Smooth muscle cell (in vitro differentiated cells): ENCODE results near the gene ARHGAP45. TPM values are rescaled to one million over a fixed set of nuclear protein-coding genes. Genes with fewer than 3 reads are reported as not detected.

Source experiments
- DNase-seq: peaks from one replicate; lab custom pipeline; 2025; ENCODE audit not compliant: unreplicated experiment; lab: John Stamatoyannopoulos, UW
- H2AFZ ChIP-seq: fragments of 200-600 bp; sonication (generic); 2 replicates; pipeline ENCODE4 v1.6.0; 2016; ENCODE audit warnings: antibody characterized with exemption, low read depth, mild to moderate bottlenecking
- H3F3A ChIP-seq: fragments of 200-600 bp; sonication (generic); 2 replicates; pipeline ENCODE4 v1.6.0; 2017; ENCODE audit warnings: antibody characterized with exemption, low read depth
- H3K27ac ChIP-seq: fragments of 200-600 bp; sonication (generic); 2 replicates; pipeline ENCODE4 v1.5.1; 2016; ENCODE audit warnings: low read depth, mild to moderate bottlenecking
- H3K27me3 ChIP-seq: fragments of 200-600 bp; sonication (generic); 2 replicates; pipeline ENCODE4 v1.6.1; 2016; ENCODE audit warnings: low read depth, mild to moderate bottlenecking
- H3K36me3 ChIP-seq: fragments of 200-600 bp; sonication (generic); 2 replicates; pipeline ENCODE4 v1.5.1; 2016; ENCODE audit warnings: low read depth
- H3K4me1 ChIP-seq: fragments of 200-600 bp; sonication (generic); 2 replicates; pipeline ENCODE4 v1.5.1; 2016; ENCODE audit warnings: low read depth
- H3K4me2 ChIP-seq: fragments of 200-600 bp; sonication (generic); 2 replicates; pipeline ENCODE4 v1.6.0; 2016; ENCODE audit warnings: mild to moderate bottlenecking
- H3K4me3 ChIP-seq: fragments of 200-600 bp; sonication (generic); 2 replicates; pipeline ENCODE4 v1.5.1; 2016; ENCODE audit warnings: mild to moderate bottlenecking
- H3K79me2 ChIP-seq: fragments of 200-600 bp; sonication (generic); 2 replicates; pipeline ENCODE4 v1.6.0; 2016; ENCODE audit warnings: low read depth, mild to moderate bottlenecking
- H3K9ac ChIP-seq: fragments of 200-600 bp; sonication (generic); 2 replicates; pipeline ENCODE4 v1.6.0; 2016; ENCODE audit warnings: low read depth
- H3K9me3 ChIP-seq: fragments of 200-600 bp; sonication (generic); replicated peaks from 2 replicates; pipeline ENCODE4 v1.5.1; 2016; ENCODE audit warnings: low read depth
- H4K20me1 ChIP-seq: fragments of 200-600 bp; sonication (generic); 2 replicates; pipeline ENCODE4 v1.6.0; 2016; ENCODE audit warnings: low read depth
- WGBS: methylation state at CpG from one replicate; pipeline ENCODE4 v1.1.7; 2016; ENCODE audit warnings: low lambda C conversion rate; 5-methylcytosine and 5-hydroxymethylcytosine counted together
- polyA plus RNA-seq: library from polyadenylated mRNA; unstranded; fragments of >200 nt; fragmentation: Nextera tagmentation; extraction: Ambion mirVana; gene quantifications from 2 replicates; pipeline ENCODE4 v1.2.1, GENCODE V29; 2016
- small RNA-seq: library from RNA; depleted of rRNA; stranded (forward); fragments of <200 nt; gene quantifications from one replicate; pipeline ENCODE3, GENCODE V24; 2014
- total RNA-seq: library from RNA; depleted of rRNA; stranded (reverse); fragments of >200 nt; gene quantifications from 2 replicates; pipeline ENCODE4 v1.2.3, GENCODE V29; 2014
- TF ChIP-seq, protein P1 (sequence below): fragments of 200-600 bp; sonication (generic); IDR thresholded peaks from 2 replicates; pipeline ENCODE4 v1.5.1; 2017; ENCODE audit warnings: borderline replicate concordance, mild to moderate bottlenecking, antibody characterized with exemption; ENCODE audit not compliant: insufficient read depth, poor library complexity, severe bottlenecking

Gene ARHGAP45
- total and polyA plus RNA-seq, 2 experiments from 2014 or later, result 4.4 to 8.0 TPM

DNA sequence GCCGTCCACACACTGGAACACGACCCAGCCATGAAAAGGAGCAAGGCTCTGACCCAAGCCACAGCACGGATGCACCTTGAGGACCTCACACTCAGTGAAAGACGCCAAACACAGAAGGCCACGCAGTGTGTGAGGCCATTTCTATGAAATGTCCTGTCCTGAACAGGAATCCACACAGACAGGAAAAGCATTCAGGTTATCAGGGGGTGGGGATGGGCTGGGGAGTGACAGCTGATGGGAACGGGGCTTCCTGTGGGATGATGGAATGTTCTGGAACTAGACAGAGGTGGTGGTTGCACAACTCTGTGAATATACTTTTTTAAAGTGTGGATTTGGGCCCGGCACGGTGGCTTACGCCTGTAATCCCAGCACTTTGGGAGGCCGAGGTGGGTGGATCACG lies 67.5 kb downstream of the ARHGAP45 start:
- 60% methylated on average over 11 of the region's 11 CpGs for WGBS
- H3K9ac ChIP-seq, result no peak overlapping the region
- H3K27ac ChIP-seq, result peak overlapping the region; percentile 28
- peaks cover 5% of the 10 kb centered on the region for H3F3A ChIP-seq
- TF ChIP-seq, protein P1, sequence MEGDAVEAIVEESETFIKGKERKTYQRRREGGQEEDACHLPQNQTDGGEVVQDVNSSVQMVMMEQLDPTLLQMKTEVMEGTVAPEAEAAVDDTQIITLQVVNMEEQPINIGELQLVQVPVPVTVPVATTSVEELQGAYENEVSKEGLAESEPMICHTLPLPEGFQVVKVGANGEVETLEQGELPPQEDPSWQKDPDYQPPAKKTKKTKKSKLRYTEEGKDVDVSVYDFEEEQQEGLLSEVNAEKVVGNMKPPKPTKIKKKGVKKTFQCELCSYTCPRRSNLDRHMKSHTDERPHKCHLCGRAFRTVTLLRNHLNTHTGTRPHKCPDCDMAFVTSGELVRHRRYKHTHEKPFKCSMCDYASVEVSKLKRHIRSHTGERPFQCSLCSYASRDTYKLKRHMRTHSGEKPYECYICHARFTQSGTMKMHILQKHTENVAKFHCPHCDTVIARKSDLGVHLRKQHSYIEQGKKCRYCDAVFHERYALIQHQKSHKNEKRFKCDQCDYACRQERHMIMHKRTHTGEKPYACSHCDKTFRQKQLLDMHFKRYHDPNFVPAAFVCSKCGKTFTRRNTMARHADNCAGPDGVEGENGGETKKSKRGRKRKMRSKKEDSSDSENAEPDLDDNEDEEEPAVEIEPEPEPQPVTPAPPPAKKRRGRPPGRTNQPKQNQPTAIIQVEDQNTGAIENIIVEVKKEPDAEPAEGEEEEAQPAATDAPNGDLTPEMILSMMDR, result no peak
- peaks cover 23% of the 10 kb centered on the region for H3K79me2 ChIP-seq
- no peaks in the 10 kb centered on the region for H3K36me3 ChIP-seq
- H3K9me3 ChIP-seq, result no peaks in the 10 kb centered on the region
- no peaks in the 10 kb centered on the region for H3K27me3 ChIP-seq
- H3K4me1 ChIP-seq, result peaks cover 10% of the 10 kb centered on the region
- H3K4me2 ChIP-seq, result no peak overlapping the region
- no peak for DNase-seq
- H3K4me3 ChIP-seq, result no peak overlapping the region
- H4K20me1 ChIP-seq, result peaks cover 28% of the 10 kb centered on the region
- H2AFZ ChIP-seq, result no peak overlapping the region

DNA sequence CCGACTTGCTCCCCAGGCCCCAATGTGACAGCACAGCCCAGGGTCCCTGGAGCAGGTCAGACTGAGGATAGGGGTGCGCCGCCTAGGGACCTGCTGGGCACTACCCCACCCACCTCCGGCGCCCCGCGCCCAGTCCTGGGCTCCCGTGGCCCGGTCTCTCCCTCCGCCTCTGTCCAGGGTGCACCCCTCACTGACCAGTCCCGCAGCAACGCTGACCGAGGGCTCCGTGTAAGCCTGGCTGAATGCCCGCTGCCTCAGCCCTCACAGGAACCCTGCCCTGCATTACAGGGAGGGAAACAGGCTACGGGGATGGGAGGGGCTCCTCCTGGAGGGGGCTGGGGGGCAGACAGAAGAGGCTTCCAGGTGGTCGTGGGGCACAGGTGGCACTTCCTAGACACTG lies 68.5 kb downstream of the ARHGAP45 start:
- H2AFZ ChIP-seq, result no peak overlapping the region
- H3K4me2 ChIP-seq, result no peak overlapping the region
- H3K27ac ChIP-seq, result no peak overlapping the region
- H3K4me3 ChIP-seq, result no peak overlapping the region
- H4K20me1 ChIP-seq, result peaks cover 17% of the 10 kb centered on the region
- peaks cover 5% of the 10 kb centered on the region for H3F3A ChIP-seq
- peaks cover 10% of the 10 kb centered on the region for H3K4me1 ChIP-seq
- no peak overlapping the region for H3K9ac ChIP-seq
- TF ChIP-seq, protein P1, result no peak
- H3K79me2 ChIP-seq, result peaks cover 15% of the 10 kb centered on the region
- H3K27me3 ChIP-seq, result no peaks in the 10 kb centered on the region
- no peaks in the 10 kb centered on the region for H3K36me3 ChIP-seq
- no peak for DNase-seq
- WGBS, result 99% methylated on average over 15 of the region's 17 CpGs
- no peaks in the 10 kb centered on the region for H3K9me3 ChIP-seq

DNA sequence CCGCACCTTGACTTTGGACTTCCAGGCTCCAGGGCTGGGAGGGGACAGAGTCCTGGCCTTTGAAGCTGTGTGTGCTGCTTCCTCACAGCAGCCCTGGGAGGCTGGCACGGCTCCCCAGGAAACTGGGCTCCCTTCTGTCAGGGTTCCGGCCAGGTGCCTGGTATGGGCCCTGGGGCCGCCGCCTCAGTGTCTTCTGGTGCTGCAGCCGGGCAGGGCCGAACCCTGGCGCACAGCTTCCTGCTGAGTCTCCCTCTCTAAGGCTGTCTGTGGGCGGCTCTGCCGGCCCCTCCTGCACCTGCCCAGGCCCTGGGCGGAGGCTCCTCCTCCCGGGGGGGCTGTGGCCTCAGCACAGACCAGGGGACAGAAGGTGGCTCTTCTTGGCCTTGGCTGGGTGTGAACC lies 69.2 kb downstream of the ARHGAP45 start:
- Histone ChIP-seq H3K27ac (no peak overlapping the region), H4K20me1 (peaks cover 10% of the 10 kb centered on the region), H3K9ac (no peak overlapping the region), H2AFZ (no peak overlapping the region), H3K4me3 (no peak overlapping the region), H3K4me1 (peaks cover 10% of the 10 kb centered on the region), H3F3A (peaks cover 5% of the 10 kb centered on the region), H3K36me3 (no peaks in the 10 kb centered on the region), H3K9me3 (no peaks in the 10 kb centered on the region), H3K27me3 (no peaks in the 10 kb centered on the region), H3K79me2 (peaks cover 7% of the 10 kb centered on the region), H3K4me2 (no peak overlapping the region)
- 81% methylated on average over 12 of the region's 12 CpGs for WGBS
- TF ChIP-seq, protein P1, result no peak
- no peak for DNase-seq

Small RNAs within 50 kb of the gene (small RNA-seq; reads per million reads assigned to genes)
- 1.2 reads per million, percentile 34 among the genes with 10 or more reads in this experiment for gene RNU6-2

Other genes starting within 250 kb of the ARHGAP45 start
- 6.5 and 10.7 TPM in 2 replicates for gene PLPPR3, start 245.2 kb upstream of the ARHGAP45 start, total RNA-seq
- 13.7 and 14.7 TPM in 2 replicates for gene PLPPR3, start 245.2 kb upstream of the ARHGAP45 start, polyA plus RNA-seq
- gene AZU1, start 239.3 kb upstream of the ARHGAP45 start, total RNA-seq, result 0.45 and 8.0 TPM in 2 replicates
- 0.32 and 2.2 TPM in 2 replicates for gene AZU1, start 239.3 kb upstream of the ARHGAP45 start, polyA plus RNA-seq
- gene PRTN3, start 226.2 kb upstream of the ARHGAP45 start, total RNA-seq, result not detected in 2 replicates
- gene PRTN3, start 226.2 kb upstream of the ARHGAP45 start, polyA plus RNA-seq, result not detected in 2 replicates
- not detected in 2 replicates for gene ELANE, start 214.9 kb upstream of the ARHGAP45 start, total RNA-seq
- not detected in 2 replicates for gene ELANE, start 214.9 kb upstream of the ARHGAP45 start, polyA plus RNA-seq
- gene CFD, start 207.5 kb upstream of the ARHGAP45 start, total RNA-seq, result not detected in 2 replicates
- 0.34 and 1.9 TPM in 2 replicates for gene CFD, start 207.5 kb upstream of the ARHGAP45 start, polyA plus RNA-seq
- gene MED16, start 174.0 kb upstream of the ARHGAP45 start, total RNA-seq, result 19.0 and 25.2 TPM in 2 replicates
- 86.8 and 87.1 TPM in 2 replicates for gene MED16, start 174.0 kb upstream of the ARHGAP45 start, polyA plus RNA-seq
- not detected in 2 replicates for gene RNU6-9, start 173.7 kb upstream of the ARHGAP45 start, total RNA-seq
- gene RNU6-9, start 173.7 kb upstream of the ARHGAP45 start, polyA plus RNA-seq, result not detected in 2 replicates
- 25.9 and 42.3 TPM in 2 replicates for gene R3HDM4, start 153.9 kb upstream of the ARHGAP45 start, total RNA-seq
- gene R3HDM4, start 153.9 kb upstream of the ARHGAP45 start, polyA plus RNA-seq, result 69.4 and 70.5 TPM in 2 replicates
- gene KISS1R, start 149.8 kb upstream of the ARHGAP45 start, total RNA-seq, result 0.27 TPM in 1 of 2 replicates, not detected in the other
- gene KISS1R, start 149.8 kb upstream of the ARHGAP45 start, polyA plus RNA-seq, result 0.61 and 1.4 TPM in 2 replicates
- gene ARID3A, start 141.1 kb upstream of the ARHGAP45 start, total RNA-seq, result 50.3 TPM in 2 replicates
- 45.7 and 75.2 TPM in 2 replicates for gene ARID3A, start 141.1 kb upstream of the ARHGAP45 start, polyA plus RNA-seq
- 33.8 and 69.4 TPM in 2 replicates for gene WDR18, start 82.8 kb upstream of the ARHGAP45 start, total RNA-seq
- gene WDR18, start 82.8 kb upstream of the ARHGAP45 start, polyA plus RNA-seq, result 153 and 160 TPM in 2 replicates
- gene GRIN3B, start 66.7 kb upstream of the ARHGAP45 start, total RNA-seq, result 1.2 and 12.6 TPM in 2 replicates
- 1.2 and 3.6 TPM in 2 replicates for gene GRIN3B, start 66.7 kb upstream of the ARHGAP45 start, polyA plus RNA-seq
- gene TMEM259, start 46.0 kb upstream of the ARHGAP45 start, total RNA-seq, result 112 and 133 TPM in 2 replicates
- 232 and 301 TPM in 2 replicates for gene TMEM259, start 46.0 kb upstream of the ARHGAP45 start, polyA plus RNA-seq
- not detected in 2 replicates for gene RNU6-2, start 45.6 kb upstream of the ARHGAP45 start, total RNA-seq
- gene RNU6-2, start 45.6 kb upstream of the ARHGAP45 start, polyA plus RNA-seq, result not detected in 2 replicates
- gene CNN2, start 40.6 kb upstream of the ARHGAP45 start, total RNA-seq, result 150 and 155 TPM in 2 replicates
- gene CNN2, start 40.6 kb upstream of the ARHGAP45 start, polyA plus RNA-seq, result 392 and 404 TPM in 2 replicates
- gene ABCA7, start 27.1 kb upstream of the ARHGAP45 start, total RNA-seq, result 4.1 and 5.0 TPM in 2 replicates
- gene ABCA7, start 27.1 kb upstream of the ARHGAP45 start, polyA plus RNA-seq, result 11.8 and 26.5 TPM in 2 replicates
- gene POLR2E, start 28.2 kb downstream of the ARHGAP45 start, total RNA-seq, result 99.1 and 114 TPM in 2 replicates
- gene POLR2E, start 28.2 kb downstream of the ARHGAP45 start, polyA plus RNA-seq, result 235 and 260 TPM in 2 replicates
- 319 and 325 TPM in 2 replicates for gene GPX4, start 36.8 kb downstream of the ARHGAP45 start, total RNA-seq
- gene GPX4, start 36.8 kb downstream of the ARHGAP45 start, polyA plus RNA-seq, result 441 and 450 TPM in 2 replicates
- 16.4 and 18.1 TPM in 2 replicates for gene SBNO2, start 107.1 kb downstream of the ARHGAP45 start, total RNA-seq
- gene SBNO2, start 107.1 kb downstream of the ARHGAP45 start, polyA plus RNA-seq, result 17.6 and 20.9 TPM in 2 replicates
- gene STK11, start 138.6 kb downstream of the ARHGAP45 start, total RNA-seq, result 23.6 and 29.3 TPM in 2 replicates
- 62.3 and 79.7 TPM in 2 replicates for gene STK11, start 138.6 kb downstream of the ARHGAP45 start, polyA plus RNA-seq
- 1.7 and 2.7 TPM in 2 replicates for gene CBARP, start 170.8 kb downstream of the ARHGAP45 start, total RNA-seq
- gene CBARP, start 170.8 kb downstream of the ARHGAP45 start, polyA plus RNA-seq, result 10.2 and 10.5 TPM in 2 replicates
- 29.1 and 68.8 TPM in 2 replicates for gene ATP5F1D, start 174.6 kb downstream of the ARHGAP45 start, total RNA-seq
- gene ATP5F1D, start 174.6 kb downstream of the ARHGAP45 start, polyA plus RNA-seq, result 265 and 272 TPM in 2 replicates
- 25.0 and 58.5 TPM in 2 replicates for gene MIDN, start 181.4 kb downstream of the ARHGAP45 start, total RNA-seq
- gene MIDN, start 181.4 kb downstream of the ARHGAP45 start, polyA plus RNA-seq, result 65.3 and 70.6 TPM in 2 replicates
- 119 and 122 TPM in 2 replicates for gene CIRBP, start 202.2 kb downstream of the ARHGAP45 start, total RNA-seq
- gene CIRBP, start 202.2 kb downstream of the ARHGAP45 start, polyA plus RNA-seq, result 215 and 235 TPM in 2 replicates
- 33.4 and 41.5 TPM in 2 replicates for gene FAM174C, start 208.4 kb downstream of the ARHGAP45 start, total RNA-seq
- 75.6 and 78.1 TPM in 2 replicates for gene FAM174C, start 208.4 kb downstream of the ARHGAP45 start, polyA plus RNA-seq
- 6.2 and 7.4 TPM in 2 replicates for gene EFNA2, start 218.7 kb downstream of the ARHGAP45 start, total RNA-seq
- gene EFNA2, start 218.7 kb downstream of the ARHGAP45 start, polyA plus RNA-seq, result 0.89 and 1.2 TPM in 2 replicates